ENCODE measurements around the gene CHRNA7. TPM values are rescaled to one million over a fixed set of nuclear protein-coding genes. Genes with fewer than 3 reads are reported as not detected.

CHRNA7 gene
- total RNA-seq, 1 experiment from 2014 or later = 4.4 TPM

DNA sequence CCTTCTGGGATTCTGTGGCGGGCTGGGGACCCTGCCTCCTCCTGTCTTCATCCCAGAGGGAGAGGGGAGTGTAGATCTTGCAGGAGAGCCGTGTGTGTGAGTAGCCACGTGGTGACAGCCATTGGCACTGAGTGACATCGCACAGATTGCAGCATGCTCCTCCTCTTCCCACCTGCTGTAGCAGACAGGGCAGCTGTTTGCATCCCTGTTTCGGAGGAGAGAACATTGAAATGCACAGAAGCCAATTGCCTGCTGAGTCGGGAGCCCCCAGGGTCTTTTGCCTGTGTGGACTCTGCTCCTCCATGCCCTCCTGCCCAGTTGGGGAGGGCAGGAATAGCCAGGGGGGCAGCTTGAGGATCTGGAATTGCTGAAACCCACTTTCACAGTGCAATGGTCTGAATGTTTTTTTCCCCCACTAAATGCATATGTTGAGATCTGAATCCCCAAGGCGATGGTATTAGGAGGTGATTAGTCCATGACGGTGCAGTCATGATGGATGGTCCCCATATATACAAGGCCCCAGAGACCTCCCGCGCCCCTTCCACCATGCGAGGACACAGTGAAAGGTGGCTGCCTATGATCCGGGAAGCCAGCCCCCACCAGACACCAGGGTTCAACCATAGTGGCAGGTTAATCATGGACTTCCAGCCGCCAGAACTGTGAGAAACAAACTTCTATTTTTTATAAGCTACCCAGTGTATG is 66.8 kb downstream of the CHRNA7 start:
- H3K27ac Mint-ChIP-seq = peak overlapping the region in 1 of 3 experiments; percentile 86; a peak in 1 of 7 replicates
- Histone ChIP-seq H3K56ac (ENCODE audit: insufficient read length, low read depth, low read length) (no peak overlapping the region), H2AK5ac (ENCODE audit: insufficient read length, low read length) (no peak overlapping the region), H3K4me2 (ENCODE audit: insufficient read depth, insufficient read length, low read length) (no peak overlapping the region), H3K14ac (ENCODE audit: insufficient read depth, low read length) (peak overlapping the region; percentile 9; the same call in 1 of the 2 replicates), H3K23ac (ENCODE audit: insufficient read length, low read depth, low read length) (no peak overlapping the region), H4K5ac (ENCODE audit: insufficient read length, low read depth, low read length) (no peak overlapping the region), H4K8ac (replicated peaks; ENCODE audit: insufficient read length, low read depth, low read length) (no peak overlapping the region), H2BK20ac (ENCODE audit: low read depth, low read length, poor library complexity, severe bottlenecking) (no peak overlapping the region), H2AFZ (ENCODE audit: low read length) (no peak overlapping the region), H3K27me3 (ENCODE audit: insufficient read depth, low read length) (no peaks in the 10 kb centered on the region), H3K27ac (ENCODE audit: insufficient read length, low read depth, low read length) (no peak overlapping the region), H3K79me1 (ENCODE audit: insufficient read depth, low read depth, low read length, poor library complexity, severe bottlenecking) (no peaks in the 10 kb centered on the region), H2BK5ac (ENCODE audit: insufficient read length, low read length) (no peak overlapping the region), H2BK120ac (ENCODE audit: low read depth, low read length, poor library complexity, severe bottlenecking) (no peak overlapping the region), H2BK12ac (ENCODE audit: insufficient read length, low read depth, low read length) (no peak overlapping the region), H3K18ac (ENCODE audit: insufficient read length, low read depth, low read length) (no peak overlapping the region), H3K4me1 (ENCODE audit: insufficient read depth, low read length) (no peaks in the 10 kb centered on the region; the same call in 1 of the 2 replicates), H4K91ac (ENCODE audit: insufficient read length, low read depth, low read length) (no peak overlapping the region), H2BK15ac (ENCODE audit: low read depth, low read length) (no peak overlapping the region), H3K9me3 (ENCODE audit: control insufficient read depth, low read depth, low read length) (no peaks in the 10 kb centered on the region), H3K79me2 (ENCODE audit: insufficient read depth, low read length) (no peaks in the 10 kb centered on the region), H3K4ac (ENCODE audit: low read depth, low read length) (no peak overlapping the region), H3K23me2 (ENCODE audit: insufficient read length, low read depth, low read length, poor library complexity, severe bottlenecking) (peaks cover 3% of the 10 kb centered on the region), H4K20me1 (ENCODE audit: control insufficient read depth, insufficient read depth, insufficient read length) (no peaks in the 10 kb centered on the region), H3K9ac (ENCODE audit: extremely low read depth, insufficient read length, low read length) (no peak overlapping the region), H3T11ph (ENCODE audit: low read length) (no peak overlapping the region)
- H3K9me3 Mint-ChIP-seq = no peaks in the 10 kb centered on the region; a peak in 1 of 5 replicates
- peak; percentile 41 for DNase-seq
- no peaks in the 10 kb centered on the region for H3K36me3 Mint-ChIP-seq (ENCODE audit: insufficient read depth in 1 of 3, low read depth in 3 of 3)
- H3K27me3 Mint-ChIP-seq (ENCODE audit: low read depth) = peaks cover 3% of the 10 kb centered on the region
- no peak for TF ChIP-seq CTCF (conservative IDR thresholded peaks at IDR 0.05)
- peaks cover 46 to 53% of the 10 kb centered on the region in 2 experiments for H3K4me1 Mint-ChIP-seq
- WGBS (ENCODE audit: extremely low coverage, insufficient read length, low lambda C conversion rate) = no CpG with 5 or more reads among the region's 13 CpGs
- no peak overlapping the region for H3K4me3 Mint-ChIP-seq
